SW 1271 (cell line): Measurements from ENCODE around the gene SORL1.

Experiments used
- DNase-seq, 2 experiments: peaks; one replicate each; lab custom pipeline; 2025; lab: John Stamatoyannopoulos, UW

The SORL1 gene

GRCh38 chr11:121431820-121432526, 20.1 kb upstream of the SORL1 start:
- no peak for DNase-seq

GRCh38 chr11:121435132-121435531, 17.0 kb upstream of the SORL1 start:
- DNase-seq: no peak

GRCh38 chr11:121435551-121436511, 16.3 kb upstream of the SORL1 start:
- DNase-seq: no peak

DNA sequence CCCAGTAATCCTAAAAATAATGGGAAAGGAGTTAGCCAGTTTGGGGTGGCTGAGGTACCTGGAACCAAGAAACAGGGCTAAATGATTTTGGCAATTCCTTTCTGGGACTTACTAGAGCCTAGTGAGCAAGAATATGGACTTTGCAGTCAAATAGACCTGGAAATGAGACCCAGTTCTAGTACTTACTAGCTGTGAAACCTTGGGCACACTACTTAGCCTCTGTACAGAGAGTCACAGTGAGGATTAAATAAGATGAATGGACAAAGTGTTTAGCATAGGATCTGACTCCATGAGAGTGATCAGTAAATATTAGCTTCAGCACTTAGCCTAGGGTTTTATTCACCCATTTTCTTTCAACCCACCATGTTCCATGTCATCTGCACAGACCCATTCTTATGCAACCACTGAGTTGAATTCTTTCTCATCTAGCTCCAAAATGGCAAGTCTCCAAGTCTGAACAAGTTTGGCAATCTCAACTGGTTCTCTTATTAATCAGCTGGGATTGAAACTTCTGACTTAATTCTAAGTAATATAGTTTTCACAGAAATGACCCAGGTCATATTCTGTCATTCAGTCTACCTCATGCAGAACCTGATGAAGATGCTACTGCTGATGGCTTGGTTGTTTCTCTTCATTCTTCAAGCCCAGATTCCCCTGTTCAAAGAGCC, 15.0 kb upstream of the SORL1 start:
- no peak for DNase-seq

- DNase-seq: no peak
Measured at GRCh38 chr11:121437686-121438078, 14.4 kb upstream of the SORL1 start.

- DNase-seq: no peak
Measured at GRCh38 chr11:121439337-121439736, 12.8 kb upstream of the SORL1 start.

GRCh38 chr11:121439759-121440158, 12.4 kb upstream of the SORL1 start:
- DNase-seq: no peak

DNA sequence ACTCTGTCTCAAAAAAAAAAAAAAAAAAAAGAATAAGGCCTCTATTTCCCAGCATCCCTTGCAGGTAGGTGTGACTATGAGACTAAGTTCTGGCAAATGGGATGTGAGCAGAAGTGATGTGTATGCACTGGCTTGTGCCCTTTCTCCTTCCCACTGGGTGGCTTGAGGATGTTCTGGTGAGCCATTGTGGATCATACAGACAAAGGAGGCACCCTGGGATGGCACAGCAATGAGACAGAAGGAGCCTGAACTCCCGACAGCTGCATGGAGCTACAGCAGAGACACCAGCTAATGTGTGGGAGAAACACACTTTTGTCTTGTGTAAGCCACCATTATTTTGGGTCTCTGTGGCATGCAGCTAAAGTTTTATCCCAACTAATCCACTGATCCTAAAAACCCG, 10.6 kb upstream of the SORL1 start:
- no peak for DNase-seq

DNA sequence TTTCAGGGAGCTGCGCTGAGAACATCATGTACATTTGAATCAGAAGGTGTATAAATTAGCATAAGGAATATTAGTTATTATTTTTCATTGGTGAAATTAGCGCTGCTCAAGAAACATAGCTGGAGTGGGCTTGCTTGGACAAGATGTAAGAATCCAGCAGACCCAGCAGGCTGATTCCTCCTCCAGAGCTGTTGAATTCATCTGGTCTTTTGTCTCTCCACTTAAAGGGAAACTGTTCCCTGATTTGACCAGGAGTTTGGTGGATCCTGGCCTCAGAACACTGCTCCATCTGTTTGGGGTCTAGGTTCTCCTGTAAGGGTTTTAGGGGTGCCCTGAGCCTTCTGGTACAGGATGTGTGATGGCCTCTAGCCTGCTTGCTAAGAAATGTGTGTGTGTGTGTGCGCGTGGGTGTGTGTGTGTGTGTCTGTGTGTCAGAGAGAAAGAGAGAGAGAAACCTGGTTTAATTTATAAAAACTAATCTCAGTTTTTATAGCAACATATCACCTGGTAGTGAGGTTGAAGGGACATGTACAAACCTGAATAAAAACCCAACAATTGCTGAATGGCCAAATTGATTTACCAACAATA, 8.3 kb upstream of the SORL1 start:
- DNase-seq: no peak

GRCh38 chr11:121444526-121444925, 7.6 kb upstream of the SORL1 start:
- DNase-seq: no peak

- no peak for DNase-seq
Measured at GRCh38 chr11:121445071-121445768, 6.9 kb upstream of the SORL1 start.

DNA sequence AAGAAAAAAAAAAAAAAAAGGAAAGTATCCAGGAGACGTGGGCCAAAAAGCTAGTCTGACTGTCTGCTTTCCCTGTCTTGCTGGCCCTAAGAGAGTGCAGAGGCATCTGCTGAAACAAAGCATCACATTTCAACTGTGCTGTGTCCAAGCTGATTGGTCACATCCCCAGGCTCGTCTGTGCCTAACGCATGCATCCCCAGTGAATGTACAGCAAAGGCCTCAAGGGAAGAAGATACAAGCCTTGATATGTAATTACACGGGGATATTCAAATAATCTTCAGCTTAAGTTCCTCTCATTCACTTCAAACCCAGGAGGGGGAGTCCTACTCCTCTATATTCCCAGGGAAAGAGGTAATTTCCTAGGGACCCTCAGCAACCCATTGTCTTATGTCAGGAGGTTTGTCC, 5.4 kb upstream of the SORL1 start:
- DNase-seq: peak in 1 of 2 experiments; percentile 3

DNA sequence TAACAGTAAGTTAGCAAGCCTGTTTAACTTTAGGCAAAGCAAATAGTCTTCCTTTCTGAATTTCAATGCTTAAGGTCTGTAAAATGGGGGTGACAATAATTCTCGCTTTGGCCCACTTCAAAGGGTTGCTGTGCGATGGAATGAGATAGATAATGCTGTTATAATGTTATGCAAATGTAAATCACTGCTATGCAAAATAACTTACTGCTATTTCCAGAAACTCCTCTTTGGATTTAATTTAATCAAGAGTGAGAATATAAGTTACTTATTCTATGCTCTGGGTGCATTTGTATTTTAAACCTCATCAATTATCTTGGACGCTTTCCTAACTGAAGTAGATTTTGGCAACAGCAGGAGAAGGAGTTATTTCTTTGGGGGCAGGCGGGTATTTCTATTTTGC, 4.1 kb upstream of the SORL1 start:
- no peak for DNase-seq

- DNase-seq: no peak
Measured at GRCh38 chr11:121448431-121448941, 3.6 kb upstream of the SORL1 start.

GRCh38 chr11:121449123-121449522, 3.0 kb upstream of the SORL1 start:
- no peak for DNase-seq

GRCh38 chr11:121449626-121450025, 2.5 kb upstream of the SORL1 start:
- no peak for DNase-seq

DNA sequence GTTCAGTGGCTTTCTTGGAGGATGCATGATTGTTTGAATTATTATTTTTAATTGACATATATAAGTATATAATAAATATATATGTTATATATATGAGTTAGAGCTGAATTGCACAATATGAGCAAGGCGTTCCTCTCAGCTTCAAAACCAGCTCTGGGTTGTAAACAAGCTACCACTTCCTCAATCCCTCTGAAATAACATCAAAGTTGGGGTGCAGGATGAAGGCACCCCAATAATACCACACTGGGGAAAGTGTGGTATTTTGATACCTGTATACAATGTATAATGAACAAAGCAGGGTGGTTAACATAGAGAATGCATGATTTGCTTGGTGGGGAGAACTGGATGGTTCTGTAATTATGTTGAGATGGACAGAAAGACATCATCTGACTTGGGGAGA, 1.7 kb upstream of the SORL1 start:
- DNase-seq: no peak

DNA sequence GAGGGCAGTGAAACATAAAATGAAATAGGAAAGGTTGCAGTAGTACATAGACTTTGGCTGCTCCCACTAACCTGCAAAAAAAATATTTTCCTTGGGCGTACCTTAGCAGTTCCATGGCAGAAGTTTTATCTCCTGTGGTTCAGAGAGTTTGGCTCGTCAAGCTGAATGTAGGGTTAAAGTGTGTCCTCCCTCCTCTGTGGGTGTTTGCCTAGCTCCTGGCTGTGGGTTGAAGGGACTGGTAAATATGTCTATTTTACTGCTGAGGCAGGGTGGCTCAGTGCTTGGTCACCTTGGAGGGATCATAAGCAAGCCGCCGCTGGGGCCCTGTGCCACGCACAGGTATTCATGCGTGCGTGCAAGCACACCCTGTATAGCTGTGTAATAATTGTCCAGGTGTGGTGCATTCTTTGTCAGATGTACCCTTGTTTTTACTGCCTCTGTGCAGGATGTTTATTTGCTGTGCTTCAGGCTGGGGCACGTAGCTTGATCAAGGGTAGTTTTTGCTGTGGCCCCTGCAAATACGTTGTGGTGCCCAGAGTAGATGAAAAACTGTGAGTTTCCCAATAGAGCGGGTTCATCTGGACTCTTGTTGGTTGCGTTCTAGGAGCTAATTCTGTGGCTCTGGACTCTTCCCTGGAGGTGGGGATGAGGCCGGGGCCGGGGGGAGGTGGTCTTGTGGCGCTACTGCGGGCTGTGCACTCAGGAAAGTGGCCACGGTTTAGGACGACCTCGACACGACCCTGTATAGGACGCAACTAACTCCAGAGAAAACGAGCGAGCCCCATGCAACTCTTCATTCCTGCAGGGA, 732 bp upstream of the SORL1 start:
- no peak for DNase-seq

- DNase-seq: no peak
Measured at GRCh38 chr11:121452609-121453150, 566 bp downstream of the SORL1 start, which contains the start of gene SORL1-AS1. Gene SORL1-AS1 (minus strand): TSS chr11:121452967.
